Loucy (cell line): ENCODE data around the gene SULT4A1.

Experiments
- EZH2phosphoT487 ChIP-seq: fragments of 200-600 bp; IDR thresholded peaks from 2 replicates; pipeline ENCODE4 v1.6.1; 2018; ENCODE audit warnings: antibody characterized with exemption, mild to moderate bottlenecking, moderate library complexity, borderline replicate concordance
- TF ChIP-seq, protein P1 (sequence below): fragments of 200-600 bp; sonication (generic); conservative IDR thresholded peaks from 2 replicates; pipeline ENCODE4 v1.5.1; 2014; ENCODE audit warnings: mild to moderate bottlenecking, antibody characterized with exemption, low read length

DNA sequence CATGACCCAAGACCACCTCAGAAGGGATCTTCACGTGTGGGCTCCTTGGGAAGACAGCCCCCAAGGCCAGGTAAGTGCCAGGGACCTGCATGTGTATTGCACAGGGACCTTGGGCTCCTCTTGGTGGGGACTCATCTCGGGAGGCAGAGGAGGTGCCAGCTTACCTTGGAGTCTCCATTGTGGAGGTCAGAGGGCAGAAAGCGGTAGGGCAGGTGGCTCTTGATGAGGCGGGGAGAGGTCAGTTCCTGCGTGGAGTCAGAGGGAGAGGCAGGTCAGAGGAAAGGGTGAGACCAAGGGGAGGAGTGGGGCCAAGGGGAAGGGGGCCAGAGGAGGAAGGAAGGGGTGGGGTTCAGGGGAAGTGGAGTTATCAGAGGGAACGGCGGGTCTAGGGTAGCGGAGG is 22.5 kb downstream of the SULT4A1 start:
- TF ChIP-seq, protein P1, sequence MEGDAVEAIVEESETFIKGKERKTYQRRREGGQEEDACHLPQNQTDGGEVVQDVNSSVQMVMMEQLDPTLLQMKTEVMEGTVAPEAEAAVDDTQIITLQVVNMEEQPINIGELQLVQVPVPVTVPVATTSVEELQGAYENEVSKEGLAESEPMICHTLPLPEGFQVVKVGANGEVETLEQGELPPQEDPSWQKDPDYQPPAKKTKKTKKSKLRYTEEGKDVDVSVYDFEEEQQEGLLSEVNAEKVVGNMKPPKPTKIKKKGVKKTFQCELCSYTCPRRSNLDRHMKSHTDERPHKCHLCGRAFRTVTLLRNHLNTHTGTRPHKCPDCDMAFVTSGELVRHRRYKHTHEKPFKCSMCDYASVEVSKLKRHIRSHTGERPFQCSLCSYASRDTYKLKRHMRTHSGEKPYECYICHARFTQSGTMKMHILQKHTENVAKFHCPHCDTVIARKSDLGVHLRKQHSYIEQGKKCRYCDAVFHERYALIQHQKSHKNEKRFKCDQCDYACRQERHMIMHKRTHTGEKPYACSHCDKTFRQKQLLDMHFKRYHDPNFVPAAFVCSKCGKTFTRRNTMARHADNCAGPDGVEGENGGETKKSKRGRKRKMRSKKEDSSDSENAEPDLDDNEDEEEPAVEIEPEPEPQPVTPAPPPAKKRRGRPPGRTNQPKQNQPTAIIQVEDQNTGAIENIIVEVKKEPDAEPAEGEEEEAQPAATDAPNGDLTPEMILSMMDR, result no peak
- no peak for TF ChIP-seq EZH2phosphoT487
